COR-L47 (cell line): ENCODE data around the gene RAD18.
A peak's percentile ranks its signal among the peaks of the same experiment; 100 is the strongest.

Source experiments
- DNase-seq: peaks from one replicate; lab custom pipeline; 2025; lab: John Stamatoyannopoulos, UW

RAD18 gene

DNA sequence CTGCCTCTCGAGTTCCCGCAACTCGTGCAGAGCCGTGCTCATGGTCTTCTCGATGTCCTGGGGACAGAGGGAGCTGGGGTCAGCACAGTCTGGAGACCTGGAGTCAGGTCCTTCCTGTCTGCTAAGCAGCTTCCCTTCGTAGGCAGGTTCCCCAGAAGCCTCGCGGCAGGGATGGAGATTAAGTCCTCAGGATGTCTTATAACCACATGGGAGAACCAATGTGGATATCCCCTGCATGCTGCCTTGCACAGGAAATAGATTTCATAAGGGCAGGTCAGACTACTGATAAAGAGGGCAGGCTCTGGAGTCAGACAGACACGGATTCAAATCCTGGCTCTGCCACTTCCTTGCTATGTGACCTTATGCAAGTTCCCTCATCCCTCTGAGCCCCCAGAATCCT is 22.6 kb upstream of the RAD18 start:
- no peak for DNase-seq

DNA sequence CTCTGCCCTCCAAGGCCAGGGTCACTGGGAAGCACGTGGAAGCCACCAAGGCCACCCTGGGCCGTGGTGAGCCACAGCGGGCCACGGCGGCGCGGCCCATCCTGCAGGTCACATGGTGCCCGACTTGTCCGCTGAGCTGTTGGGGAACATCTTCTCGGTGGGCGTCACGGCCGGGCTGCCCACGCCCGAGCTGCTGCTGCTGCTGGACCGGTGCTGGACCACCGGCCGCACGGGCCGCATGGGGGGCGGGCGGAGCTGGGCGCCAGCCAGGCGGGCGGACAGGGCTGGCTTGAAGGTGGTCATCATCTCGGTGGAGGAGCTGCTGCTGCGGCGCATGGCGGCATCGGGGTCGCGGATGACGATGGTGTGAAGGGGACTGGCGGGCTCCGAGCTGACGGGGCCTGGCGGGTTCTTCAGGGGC is 22.1 kb upstream of the RAD18 start:
- DNase-seq: no peak

DNA sequence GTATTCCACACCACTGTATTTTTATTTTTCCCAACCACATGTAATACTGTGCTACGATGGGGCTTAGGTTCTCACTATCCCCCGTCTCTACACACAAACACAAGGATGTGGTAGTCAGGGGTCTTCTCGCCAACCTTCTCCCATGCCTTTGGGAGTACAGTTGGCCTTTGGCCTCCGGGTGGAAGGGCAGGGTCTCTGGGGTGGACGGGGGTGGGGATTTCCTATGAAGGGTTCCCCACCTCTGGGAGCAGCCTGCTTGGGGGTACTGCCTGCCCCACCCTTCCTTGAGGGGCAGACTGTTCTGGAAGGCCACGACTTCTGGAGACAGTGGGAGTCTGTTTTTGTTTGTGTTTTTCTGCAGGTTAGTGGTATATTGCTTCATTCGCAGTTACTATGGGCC is 21.3 kb upstream of the RAD18 start:
- DNase-seq: no peak

DNA sequence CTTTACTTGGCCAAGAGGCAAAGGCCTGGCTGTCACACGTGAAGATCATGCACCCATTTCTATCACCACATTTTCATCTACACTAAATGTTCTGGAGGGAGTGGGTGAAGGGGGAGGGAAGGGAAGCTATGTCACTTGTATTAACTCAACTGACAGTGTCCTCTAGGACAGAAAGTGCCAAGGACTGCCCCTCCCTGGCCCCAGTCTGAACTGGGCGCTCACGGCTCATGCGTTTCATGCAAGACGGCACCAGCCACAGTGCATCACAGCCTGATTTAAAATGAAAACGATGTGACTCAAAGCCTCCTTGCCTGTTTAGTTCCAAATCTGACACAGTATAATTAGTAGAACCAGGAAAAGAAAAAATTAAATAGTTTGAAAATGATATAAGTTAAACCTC is 20.8 kb upstream of the RAD18 start:
- no peak for DNase-seq

DNA sequence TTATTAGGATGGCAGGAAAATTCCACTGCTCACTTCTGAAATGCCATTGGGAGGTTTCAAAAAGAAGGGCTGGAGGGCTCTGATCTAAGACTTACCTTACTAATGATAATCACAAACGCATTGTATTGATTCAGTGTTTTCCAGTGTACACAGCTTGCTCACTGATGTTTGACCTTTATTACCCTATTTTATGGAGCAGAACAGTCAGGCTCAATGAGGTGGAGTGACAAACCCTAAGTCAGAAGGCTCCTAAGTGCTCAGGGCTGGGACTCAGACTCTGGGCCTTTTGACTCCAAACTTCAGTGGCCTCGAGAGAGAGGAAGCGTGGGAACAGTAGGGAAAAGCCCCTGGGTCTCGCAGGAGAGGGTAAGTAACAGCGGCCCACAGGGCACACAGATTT is 20.3 kb upstream of the RAD18 start:
- no peak for DNase-seq

DNA sequence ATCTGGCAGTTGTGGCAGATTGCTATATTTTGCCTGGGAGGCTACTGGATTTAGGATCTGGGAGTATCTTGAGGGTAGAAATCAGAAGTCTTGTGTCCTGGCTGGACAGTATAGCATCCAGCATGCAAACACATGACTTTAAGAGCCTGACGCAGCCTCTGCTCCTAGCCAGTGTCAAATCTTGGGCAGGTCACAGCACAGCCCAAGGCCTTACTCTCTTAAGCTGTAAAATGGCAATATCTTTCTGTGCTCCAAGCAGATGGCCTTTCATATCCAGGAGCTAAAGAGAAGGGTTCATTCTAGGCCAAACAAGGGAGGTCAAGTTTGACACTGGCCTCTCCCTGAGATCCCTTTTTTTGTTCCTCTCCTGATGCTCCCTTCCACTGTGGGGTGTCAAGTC is 19.8 kb upstream of the RAD18 start:
- DNase-seq: no peak

DNA sequence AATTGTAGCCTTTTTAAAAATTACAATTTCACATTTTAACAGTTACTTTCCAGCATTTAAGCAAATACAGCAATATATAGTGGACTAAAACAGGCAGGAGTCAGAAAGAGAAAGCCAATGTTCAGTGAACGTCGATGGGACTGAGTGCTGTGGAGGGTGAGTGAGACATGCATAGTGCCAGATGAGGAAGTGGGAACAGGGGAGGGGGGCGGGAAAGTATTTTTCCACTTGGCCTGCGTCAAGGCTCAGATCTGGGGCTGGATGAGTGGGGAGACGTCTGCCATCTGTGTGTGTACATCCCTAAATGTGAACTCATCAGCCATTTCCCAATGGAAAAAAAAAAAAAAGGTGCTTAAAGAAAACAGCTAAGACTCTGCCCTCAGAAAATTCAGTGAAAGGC is 19.2 kb upstream of the RAD18 start:
- DNase-seq: no peak

DNA sequence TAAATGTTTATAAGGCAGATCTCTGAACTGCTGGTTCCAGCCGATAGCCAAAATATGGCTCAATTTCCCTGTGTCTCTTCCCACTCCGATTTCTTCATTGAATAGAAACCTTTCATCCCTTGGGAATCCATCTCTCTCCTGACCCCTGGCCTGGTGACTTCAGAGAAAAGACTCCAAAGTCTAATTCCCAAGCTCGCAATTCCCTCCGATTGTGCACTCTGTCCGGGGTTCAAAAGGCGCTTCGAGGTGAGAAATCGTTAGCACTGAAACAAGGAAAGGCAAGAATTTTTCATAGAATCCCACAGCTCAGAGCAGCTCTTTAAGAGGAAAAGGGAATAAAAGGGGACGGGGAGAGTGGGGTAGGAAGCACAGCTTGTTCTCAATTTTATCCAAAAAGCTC is 18.4 kb upstream of the RAD18 start:
- no peak for DNase-seq

DNA sequence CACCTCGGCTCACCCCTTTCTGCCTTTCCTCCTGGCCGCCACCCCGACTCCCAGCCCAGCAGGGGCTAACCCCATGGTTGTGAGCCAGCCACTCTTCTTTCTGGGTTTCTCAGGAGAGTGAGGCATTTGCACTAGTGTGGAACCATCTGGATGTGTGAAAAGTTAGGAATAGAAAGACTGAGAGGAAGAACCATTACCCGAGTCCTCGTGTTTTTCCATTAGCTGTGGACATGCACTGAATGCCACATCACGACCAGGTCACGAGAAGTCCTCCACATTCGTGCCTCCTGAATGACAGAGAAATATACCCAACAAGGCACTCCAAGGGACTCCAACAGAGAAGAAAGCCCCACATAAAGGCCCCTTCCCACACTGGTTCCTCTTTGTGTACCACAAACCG is 18.0 kb upstream of the RAD18 start:
- no peak for DNase-seq

DNA sequence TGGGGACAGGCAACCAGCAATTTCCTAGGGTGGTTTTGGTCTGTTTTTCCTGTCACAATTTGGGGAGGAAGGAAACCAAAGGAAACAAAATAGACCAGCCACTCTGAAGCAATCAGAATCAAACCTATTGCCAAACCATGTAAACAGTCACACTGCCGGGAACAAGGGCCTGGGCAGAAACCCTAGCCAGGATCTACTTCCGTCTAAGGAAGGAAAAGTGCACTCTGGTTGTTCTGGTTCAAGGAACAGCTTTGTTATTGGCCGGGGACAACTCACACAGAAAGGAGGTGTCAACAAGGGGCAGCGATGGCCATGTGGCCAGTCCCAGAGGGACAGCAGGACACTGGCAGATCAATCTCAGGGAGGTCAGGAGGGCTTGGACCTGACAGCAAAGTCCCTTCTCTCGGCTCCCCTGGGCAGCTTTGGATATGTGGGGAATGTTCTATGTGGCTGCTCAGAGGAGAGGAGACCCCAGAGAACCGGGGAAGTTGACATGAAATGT is 17.5 kb upstream of the RAD18 start:
- DNase-seq: no peak

DNA sequence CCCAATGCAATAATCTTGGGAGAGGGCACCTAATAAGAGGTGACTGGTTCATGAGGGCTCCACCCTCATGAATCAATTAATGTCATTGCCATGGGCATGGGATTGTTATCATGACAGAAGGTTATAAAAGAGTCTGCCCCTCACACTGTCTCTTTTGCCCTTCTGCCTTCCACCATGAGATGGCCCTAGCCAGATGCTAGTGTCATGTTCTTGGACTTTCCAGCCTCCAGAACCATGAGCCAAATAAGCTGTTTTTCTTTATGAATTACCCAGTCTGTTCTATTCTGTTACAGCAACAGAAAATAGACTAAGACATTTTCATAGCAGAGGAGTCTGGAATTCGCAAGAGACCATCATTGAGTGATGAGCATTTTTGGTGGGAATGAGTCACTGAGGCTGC is 16.0 kb upstream of the RAD18 start:
- no peak for DNase-seq

DNA sequence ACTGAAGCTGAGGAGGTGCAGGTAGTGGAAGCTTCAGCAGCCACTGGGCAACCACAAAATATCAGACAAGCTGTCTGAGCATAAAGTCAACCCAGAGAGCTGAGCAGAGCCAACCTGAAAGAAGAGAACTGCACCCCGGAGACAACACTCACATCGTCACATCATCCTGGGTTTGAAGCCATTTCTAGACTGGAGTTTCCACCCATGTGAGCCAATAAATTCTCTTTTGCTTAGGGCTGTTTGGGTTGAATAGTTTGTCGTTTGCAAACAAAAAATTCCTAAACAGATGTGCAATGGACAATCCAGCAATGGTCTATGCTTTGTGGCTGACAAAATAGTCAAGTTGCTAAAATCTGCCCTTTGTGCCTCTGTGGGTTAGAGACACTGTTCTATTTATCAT is 15.3 kb upstream of the RAD18 start:
- DNase-seq: no peak

DNA sequence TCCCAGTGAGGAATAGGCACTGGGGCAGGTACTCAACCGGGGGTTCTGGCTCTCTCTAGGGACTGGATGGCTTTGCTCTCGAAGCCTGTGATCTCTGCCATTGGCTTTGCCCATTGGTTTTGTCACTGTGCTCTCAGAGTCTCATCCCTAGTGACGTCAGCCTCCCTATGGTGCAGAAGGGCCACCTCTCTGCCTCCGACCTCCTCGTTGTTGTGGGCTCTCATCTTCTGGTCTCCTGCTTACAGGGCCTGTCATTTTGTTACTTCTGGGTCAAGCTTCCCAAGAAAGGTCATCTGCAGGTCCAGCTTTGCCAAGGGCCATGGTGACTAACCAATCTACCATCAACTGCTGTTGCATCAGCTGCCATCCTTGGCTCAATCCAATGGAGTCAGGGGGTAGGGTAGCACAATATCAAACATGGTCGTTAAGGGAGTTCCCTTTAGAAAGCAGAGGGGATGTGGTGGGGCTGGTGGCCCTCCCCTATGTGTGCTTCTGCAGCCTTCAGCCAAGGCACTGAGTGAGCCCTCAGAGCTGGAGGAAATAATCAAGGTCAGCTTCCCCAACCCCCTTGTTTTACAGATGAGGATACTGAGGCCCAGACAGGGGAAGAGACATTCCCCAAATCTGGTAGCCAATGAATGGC is 13.4 kb upstream of the RAD18 start:
- DNase-seq: no peak

DNA sequence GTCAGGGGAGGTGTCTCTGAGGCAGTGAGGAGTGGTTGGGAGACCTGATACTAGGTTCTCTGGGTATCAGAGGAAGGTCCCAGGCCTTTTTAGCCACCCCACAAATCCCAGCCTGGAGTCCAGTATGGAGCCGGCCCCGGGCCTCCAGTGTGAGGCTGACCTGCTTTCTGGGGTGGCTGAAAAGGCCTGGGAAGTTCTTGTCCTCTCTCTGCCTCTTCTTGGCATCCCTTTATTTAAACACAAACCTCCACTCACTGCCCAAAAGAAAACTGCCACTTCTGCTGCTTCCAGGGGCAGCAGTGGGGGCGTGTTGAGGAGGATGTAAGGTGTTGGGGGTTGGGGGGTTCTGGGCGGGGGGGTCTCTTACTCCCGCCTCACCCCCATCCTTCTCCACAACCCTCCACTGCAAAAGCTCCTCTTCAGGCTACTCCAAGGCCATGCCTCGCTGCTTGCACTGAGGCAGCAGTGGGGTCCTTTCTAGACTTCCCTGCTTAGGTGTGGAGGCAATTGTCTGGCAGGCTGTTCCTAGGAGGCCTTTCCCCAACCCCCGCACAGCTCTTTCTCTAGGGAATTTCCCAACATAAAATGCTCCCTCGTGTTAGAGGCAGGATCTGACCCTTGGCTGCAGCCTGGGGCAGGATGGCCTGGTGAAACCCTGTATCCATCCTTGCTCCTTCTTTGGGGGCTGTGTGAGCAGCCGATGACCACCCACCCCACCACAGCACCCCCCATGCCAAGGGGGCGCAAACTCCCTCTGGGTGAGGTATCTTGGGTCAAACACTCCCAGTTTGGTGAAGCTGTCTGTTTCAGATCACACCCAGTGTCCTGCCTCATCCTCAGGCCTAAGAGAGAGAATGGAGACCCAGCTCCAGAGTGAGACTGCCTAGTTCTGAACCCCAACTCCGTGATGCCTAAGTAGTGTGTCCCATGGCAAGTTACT is 12.1 kb upstream of the RAD18 start:
- no peak for DNase-seq

DNA sequence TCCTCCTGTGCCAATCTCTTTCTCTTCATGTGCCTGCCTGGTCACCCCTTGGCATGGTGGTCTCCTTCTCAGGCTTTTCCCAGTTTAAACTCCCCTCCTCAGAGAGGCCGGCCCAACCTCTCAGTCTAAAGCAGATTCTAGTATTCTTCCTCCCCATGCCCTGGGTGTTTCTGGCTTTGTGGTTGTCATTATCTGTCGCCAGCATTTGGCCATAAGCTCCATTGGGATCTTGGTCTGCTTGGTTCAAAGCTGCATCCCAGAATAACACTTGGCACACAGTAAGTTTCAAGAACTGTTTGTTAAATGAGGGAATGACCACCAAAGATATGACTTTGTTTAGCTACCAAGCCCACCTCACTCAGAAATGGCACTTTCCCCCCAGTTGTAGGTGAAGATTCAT is 11.2 kb upstream of the RAD18 start:
- DNase-seq: no peak

DNA sequence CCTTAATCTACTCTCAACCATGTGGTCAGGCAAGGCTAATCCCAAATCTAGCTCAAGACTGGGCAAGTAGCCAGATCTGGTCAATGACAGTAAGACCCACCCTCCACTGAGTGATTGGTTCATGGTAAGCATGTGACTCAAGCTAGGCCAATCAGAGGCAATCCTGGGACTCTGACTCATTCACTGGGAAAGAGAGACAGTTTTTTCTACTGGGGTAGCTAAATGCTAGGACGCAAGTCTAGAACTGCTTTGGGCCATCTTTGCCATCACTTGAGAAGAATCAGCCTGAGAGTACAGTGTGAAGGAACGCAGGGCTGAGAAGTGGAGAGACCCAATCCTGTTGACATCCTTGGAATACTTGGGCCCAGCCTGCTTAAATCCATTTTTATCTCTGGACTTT is 9.4 kb upstream of the RAD18 start:
- DNase-seq: no peak

DNA sequence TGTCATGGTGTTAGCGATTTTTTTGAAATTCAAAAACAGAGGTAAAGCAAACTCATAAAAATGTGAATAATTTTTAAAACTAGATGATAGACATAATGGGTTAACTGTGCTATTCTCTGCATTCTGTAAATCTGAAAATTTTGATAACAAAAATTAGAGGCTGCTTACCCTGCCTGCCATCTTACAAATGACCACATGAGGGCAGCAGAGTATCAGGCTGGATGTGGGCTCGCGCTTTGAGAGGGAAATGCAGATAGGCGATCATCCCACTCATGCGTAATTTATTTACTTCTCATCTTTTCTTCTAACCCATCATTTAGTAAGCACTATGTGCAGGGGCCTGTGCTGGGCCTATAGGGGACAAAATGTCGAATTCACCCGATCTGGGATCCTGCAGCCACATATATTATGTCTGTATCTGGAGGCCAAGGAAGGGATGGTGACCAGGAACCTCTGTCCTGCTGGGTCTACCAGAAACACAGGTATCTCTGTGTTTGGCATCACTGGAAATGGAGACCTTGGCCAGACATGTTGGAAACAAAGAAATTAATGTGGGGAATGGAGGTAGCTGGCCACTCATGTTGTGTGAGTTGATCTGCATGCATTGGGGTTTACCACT is 7.8 kb upstream of the RAD18 start:
- peak; percentile 18 for DNase-seq

DNA sequence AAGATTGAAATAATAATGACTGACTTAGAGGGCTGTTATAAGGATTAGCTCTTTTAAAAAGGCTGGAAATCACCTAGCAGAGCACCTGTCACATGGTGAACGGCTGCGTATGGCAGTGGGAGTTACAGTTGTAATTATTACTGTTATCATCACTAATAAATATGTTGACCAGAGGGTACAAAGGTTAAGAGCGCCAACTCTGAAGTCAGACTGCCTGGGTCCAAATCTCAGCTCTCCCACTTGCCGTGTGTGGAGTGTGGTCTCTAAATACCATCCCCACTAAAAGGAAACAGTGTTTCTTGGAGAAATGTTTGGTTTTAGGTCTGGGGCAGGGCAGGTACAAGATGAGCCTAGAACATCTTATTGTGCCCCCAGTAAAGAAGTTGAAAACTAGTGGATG is 6.0 kb upstream of the RAD18 start:
- no peak for DNase-seq

DNA sequence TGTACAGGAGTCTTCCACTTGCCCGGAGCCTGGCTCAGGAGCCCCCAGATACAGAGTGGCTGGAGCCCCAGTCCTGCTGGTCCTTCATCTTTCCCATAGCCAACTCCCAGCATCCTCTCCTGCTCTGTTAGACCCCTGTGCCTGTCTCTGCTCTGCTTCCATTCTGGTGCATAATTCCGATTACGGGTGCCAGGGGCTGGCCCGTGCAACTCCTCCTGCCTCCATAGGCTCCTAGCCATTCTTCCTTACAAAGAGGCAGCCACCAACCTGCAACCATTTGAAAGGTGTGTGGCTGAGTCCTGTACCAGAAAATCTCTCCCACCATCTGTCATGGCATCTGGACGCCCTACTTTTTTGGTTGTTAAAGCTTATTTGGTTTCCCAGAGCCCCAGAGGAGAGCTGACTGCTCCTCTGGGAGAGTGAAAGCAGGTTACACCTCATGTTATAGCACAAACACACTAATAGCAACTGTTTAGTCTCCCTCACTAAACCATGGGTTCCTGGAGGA is 5.2 kb upstream of the RAD18 start:
- no peak for DNase-seq

DNA sequence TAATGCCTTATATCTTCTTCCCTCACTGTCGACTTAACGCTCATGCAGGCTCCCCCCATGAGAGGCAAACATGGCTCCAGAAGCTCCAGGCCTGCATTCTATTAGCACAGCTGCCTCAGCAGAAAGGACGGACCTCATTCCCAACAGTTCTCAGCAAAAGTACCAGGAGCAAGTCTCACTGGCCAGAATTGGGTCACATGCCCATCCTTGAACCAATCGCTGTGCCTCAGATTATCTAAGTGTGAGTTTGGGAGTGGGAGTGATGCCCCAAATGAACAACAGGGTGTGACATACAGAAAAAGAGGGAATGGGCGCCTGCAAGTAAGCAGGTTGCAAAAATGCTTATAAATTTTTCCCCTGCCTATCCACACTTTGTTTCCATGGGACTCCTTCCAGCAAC is 4.3 kb upstream of the RAD18 start:
- no peak for DNase-seq

DNA sequence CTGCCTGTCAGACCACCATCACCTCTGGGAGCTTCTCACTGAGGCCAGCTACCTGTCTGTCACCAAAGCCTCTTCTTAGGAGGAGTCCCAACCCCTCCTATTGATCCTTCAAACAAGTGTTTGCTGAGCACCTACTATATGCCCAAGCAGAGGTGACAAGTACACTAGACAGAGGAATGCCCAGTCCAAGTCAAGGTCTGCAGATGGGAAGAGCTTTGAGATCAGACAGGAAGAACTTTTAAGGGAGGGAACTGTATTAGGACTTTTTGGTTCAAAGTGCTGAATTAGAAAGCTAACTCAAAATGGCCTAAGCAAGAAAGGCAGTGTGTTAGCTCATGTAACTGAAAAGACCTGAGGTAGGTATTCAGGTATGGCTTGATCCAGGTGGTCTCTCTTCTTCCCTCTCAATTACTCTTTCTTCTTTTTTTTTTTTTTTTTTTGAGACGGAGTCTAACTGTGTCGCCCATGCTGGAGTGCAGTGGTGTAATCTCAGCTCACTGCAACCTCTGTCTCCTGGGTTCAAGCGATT is 3.6 kb upstream of the RAD18 start:
- DNase-seq: no peak

DNA sequence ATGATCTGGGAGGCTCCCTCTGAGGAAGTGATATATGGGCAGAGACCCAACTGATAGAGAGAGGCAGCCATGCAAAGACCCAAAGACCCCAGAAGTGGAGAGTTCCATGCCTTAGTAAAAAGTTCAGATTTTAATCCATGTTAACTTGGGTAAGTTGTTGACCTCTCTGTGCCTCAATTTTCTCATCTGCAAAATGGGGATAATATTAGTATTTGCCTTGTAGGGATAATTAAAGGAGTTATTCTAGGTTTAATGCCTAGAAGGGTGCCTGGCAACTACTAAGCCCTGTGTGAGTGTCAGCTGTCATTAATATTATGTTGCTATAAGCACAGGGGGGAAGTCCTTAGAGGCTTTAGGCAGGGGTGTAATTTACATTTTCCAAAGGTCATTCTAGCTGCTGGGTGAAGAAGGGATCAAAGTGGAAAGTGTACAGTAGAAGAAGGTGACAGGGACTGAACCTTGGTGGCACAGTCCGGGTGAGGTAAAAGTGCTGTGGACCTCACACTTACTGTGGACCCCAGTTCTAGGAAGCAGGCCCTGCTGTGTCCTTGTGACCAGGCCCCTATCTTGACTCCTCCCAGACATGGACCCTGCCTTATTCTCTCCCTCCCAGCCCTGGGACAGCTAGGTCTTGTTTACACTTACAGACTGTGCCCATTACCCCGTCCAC is 3.0 kb upstream of the RAD18 start:
- DNase-seq: no peak
